Activated naive CD4-positive, alpha-beta T cell treated with anti-CD3 and anti-CD28 coated beads, Interleukin-2, amount 50 U/mL, for 72 hours (primary cell): Measurements from ENCODE around the gene CMTM1. TPM values are rescaled to one million over a fixed set of nuclear protein-coding genes. Genes with fewer than 3 reads are reported as not detected.
"Not testable (repeated sequence)": the region's sequence is repeated elsewhere in the genome, so short reads cannot be mapped to it uniquely, and the experiment has no call there.

Source experiments
- ATAC-seq, 2 donors: fragments of 150-1000 bp; cut with Tn5 transposase; 2 replicates each; pipeline ENCODE4 v1.10.0; 2021; ENCODE audit warnings: mild to moderate bottlenecking in 2 of 2, moderate library complexity in 2 of 2
- DNase-seq, 2 donors: peaks; one replicate each; pipeline ENCODE4 v3.0.0; 2021 to 2022; ENCODE audit warnings: low spot score in 2 of 2
- H3K27ac Mint-ChIP-seq, 2 donors: one replicate each; pipeline ENCODE4 v1.8.0; 2022; ENCODE audit warnings: mild to moderate bottlenecking in 2 of 2, mixed read lengths in 2 of 2
- H3K36me3 Mint-ChIP-seq, 2 donors: one replicate each; pipeline ENCODE4 v1.8.0; 2022; ENCODE audit warnings: mixed read lengths in 2 of 2
- H3K9me3 Mint-ChIP-seq, 2 donors: one replicate each; pipeline ENCODE4 v1.8.0; 2022; ENCODE audit warnings: mixed read lengths in 2 of 2
- total RNA-seq, 2 donors: library from RNA; stranded (reverse); gene quantifications; one replicate each; pipeline ENCODE4 v1.2.3, GENCODE V29; 2022

The CMTM1 gene
- total RNA-seq, 2 donors from 2014 or later = 13.0 to 13.1 TPM

- Mint-ChIP-seq H3K9me3 (peaks cover 0 to 8% of the 10 kb centered on the region in 2 donors), H3K36me3 (peaks cover 0 to 17% of the 10 kb centered on the region in 2 donors), H3K27ac (peak overlapping the region; percentile 20 to 31)
- no peak for DNase-seq
- peak; percentile 36 to 82 for ATAC-seq
Measured at GRCh38 chr16:66596986-66597848, 31.0 kb downstream of the CMTM1 start.

- peaks cover 0 to 8% of the 10 kb centered on the region in 2 donors for H3K9me3 Mint-ChIP-seq
- DNase-seq (no peak), ATAC-seq (peak; percentile 50 to 63)
- H3K36me3 Mint-ChIP-seq = peaks cover 0 to 17% of the 10 kb centered on the region in 2 donors
- H3K27ac Mint-ChIP-seq = no peak overlapping the region
Measured at GRCh38 chr16:66598111-66598510, 31.9 kb downstream of the CMTM1 start.

- DNase-seq = no peak
- H3K36me3 Mint-ChIP-seq = peaks cover 0 to 17% of the 10 kb centered on the region in 2 donors
- ATAC-seq = no peak
- H3K9me3 Mint-ChIP-seq = peaks cover 0 to 8% of the 10 kb centered on the region in 2 donors
- H3K27ac Mint-ChIP-seq = no peak overlapping the region
Measured at GRCh38 chr16:66599726-66600125, 33.5 kb downstream of the CMTM1 start.

DNA sequence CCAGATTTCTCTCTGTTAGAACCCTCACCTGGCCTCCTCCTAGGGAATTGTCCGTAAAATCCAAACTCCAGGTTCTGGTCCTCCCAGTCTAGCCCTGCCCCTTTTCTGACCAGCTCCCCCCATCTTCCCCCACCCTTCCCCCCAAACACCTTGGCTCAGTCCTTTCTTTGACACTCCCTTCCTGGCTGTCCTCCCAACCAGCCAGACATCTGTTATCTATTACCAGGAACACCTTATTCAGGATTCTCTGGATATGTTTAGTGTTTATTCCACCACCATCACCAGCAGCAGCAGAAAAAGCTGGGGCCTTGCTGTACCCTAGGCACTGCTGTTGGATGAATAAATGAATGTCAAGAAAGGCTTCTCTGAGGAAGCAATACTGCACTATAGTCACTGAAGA is 34.2 kb downstream of the CMTM1 start:
- ATAC-seq (no peak), DNase-seq (no peak)
- peaks cover 0 to 17% of the 10 kb centered on the region in 2 donors for H3K36me3 Mint-ChIP-seq
- peaks cover 0 to 8% of the 10 kb centered on the region in 2 donors for H3K9me3 Mint-ChIP-seq
- peak overlapping the region in 1 of 2 donors; percentile 45 for H3K27ac Mint-ChIP-seq

GRCh38 chr16:66601471-66601870 is 35.2 kb downstream of the CMTM1 start:
- Mint-ChIP-seq H3K27ac (no peak overlapping the region), H3K9me3 (peaks cover 0 to 8% of the 10 kb centered on the region in 2 donors), H3K36me3 (peaks cover 0 to 17% of the 10 kb centered on the region in 2 donors)
- DNase-seq (no peak), ATAC-seq (no peak)

GRCh38 chr16:66603537-66604375 is 37.5 kb downstream of the CMTM1 start:
- DNase-seq (peak; percentile 66 to 76), ATAC-seq (peak; percentile 64 to 72)
- Mint-ChIP-seq H3K9me3 (peaks cover 0 to 8% of the 10 kb centered on the region in 2 donors), H3K27ac (peak overlapping the region; percentile 44 to 92), H3K36me3 (peaks cover 0 to 17% of the 10 kb centered on the region in 2 donors)

- Mint-ChIP-seq H3K27ac (peak within 1 kb of the TSS; percentile 44 to 92), H3K36me3 (peaks cover 0 to 17% of the 10 kb centered on the region in 2 donors), H3K9me3 (peaks cover 0 to 8% of the 10 kb centered on the region in 2 donors)
- ATAC-seq = peak; percentile 50 to 70
- DNase-seq = peak; percentile 81 to 85
Measured at GRCh38 chr16:66604376-66605176, 38.3 kb downstream of the CMTM1 start, which contains the start of gene CMTM3. TSS of gene CMTM3 (plus strand) at chr16:66604704. CDS start at chr16:66604806, 102 bp downstream.

DNA sequence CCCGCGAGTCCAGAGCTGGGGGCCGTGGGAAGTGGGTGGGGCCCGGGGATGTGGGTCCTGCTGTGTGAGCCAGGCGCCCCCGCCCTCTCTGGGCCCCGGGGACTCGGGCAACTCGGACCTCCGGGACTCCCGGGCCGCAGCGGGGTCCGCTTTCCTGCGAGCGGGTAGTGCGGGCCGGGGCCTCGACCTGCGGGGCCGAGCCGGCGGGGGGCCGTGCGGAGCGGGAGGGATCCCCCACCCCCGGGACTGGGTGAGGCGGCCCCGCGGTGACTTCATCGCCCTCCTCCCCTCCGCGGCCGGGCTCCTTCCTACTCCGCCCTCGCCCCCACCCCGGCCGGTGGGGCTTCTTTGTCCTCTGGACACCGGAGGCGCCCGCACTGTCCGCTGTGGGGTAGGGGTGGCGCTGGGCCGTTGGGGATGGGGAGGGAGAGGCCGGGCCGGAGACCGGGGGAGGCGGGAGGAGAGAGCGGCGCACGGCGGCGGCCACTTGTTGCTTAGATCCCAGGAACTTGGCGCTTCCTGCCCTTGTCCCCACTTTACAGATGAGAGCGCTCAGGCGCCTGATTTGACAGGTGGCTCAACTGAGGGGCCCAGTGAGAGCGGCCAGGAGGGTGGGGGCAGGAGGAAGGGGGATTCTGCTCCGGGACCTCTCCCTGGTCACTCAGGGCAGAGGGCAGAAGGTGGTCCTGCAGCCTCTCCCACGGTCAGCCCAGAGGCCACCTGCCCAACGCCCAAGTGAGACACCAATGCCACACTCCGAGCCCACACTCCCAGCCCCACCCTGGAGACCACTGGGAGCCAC is 39.1 kb downstream of the CMTM1 start:
- H3K9me3 Mint-ChIP-seq = peaks cover 0 to 8% of the 10 kb centered on the region in 2 donors
- peaks cover 5 to 16% of the 10 kb centered on the region in 2 donors for H3K36me3 Mint-ChIP-seq
- DNase-seq (peak; percentile 40 to 73), ATAC-seq (peak; percentile 8 to 40)
- H3K27ac Mint-ChIP-seq = peak overlapping the region; percentile 60 to 84

- DNase-seq (peak in 1 of 2 donors; percentile 65), ATAC-seq (peak in 1 of 2 donors; percentile 24)
- H3K27ac Mint-ChIP-seq = peak overlapping the region; percentile 60 to 84
- H3K9me3 Mint-ChIP-seq = peaks cover 0 to under 1% of the 10 kb centered on the region in 2 donors
- peaks cover 5 to 8% of the 10 kb centered on the region in 2 donors for H3K36me3 Mint-ChIP-seq
Measured at GRCh38 chr16:66605979-66606751, 39.9 kb downstream of the CMTM1 start.

DNA sequence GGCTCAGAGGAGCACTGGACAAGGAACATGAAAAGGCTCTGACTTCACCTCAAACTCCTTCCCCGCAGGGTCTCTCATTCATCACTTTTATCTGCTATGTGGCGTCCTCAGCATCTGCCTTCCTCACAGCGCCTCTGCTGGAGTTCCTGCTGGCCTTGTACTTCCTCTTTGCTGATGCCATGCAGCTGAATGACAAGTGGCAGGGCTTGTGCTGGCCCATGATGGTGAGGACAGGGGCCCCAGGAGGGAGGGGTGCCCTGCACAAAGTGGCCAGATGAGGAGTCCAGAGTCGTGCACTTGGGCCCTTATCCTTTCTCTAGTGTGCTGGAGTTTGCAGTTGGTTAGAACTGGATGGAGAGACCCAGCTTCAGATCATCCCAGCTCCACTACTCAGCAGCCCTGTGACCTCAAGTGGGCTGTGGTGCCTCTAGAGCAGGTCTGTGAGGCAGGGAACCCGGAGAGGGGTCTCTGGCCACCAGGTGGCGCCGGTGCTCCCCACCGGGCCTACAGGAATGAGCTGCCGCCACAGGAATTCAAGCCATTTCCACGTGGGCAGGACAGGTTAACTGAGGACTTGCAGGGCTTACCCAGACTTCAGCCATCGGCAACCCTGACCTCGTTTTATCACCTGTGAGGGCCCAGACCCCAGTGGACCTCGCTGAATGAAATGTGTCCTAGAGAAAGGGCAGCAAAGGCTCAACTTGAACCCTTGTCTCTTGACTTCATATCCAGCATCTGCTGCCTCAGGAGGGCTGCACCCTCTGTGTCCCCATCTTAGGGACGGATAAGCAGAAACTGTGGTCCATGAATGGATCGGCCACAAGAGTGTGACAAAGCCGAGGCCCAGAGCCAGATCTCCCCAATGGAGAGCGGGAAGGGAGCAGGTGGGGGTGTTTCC is 42.3 kb downstream of the CMTM1 start:
- peak; percentile 35 to 55 for ATAC-seq
- peaks cover 5% of the 10 kb centered on the region in 2 donors for H3K36me3 Mint-ChIP-seq
- no peaks in the 10 kb centered on the region for H3K9me3 Mint-ChIP-seq
- H3K27ac Mint-ChIP-seq = peak overlapping the region in 1 of 2 donors; percentile 29
- DNase-seq = peak; percentile 81 to 92

DNA sequence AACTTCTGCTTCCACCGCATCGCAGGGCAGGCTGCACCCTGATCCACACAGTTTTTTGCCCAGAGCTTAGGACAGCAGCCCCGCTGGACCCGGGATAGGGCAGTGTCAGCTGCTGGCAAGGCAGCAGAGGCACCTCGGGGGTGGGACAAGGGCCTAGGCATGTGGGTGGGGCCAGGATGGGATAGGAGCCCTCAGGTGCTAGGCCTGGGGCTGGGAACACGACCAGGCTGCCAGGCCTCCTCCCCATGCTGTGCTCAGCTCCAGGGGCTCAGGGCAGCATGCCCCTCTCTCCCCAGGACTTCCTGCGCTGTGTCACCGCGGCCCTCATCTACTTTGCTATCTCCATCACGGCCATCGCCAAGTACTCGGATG is 42.9 kb downstream of the CMTM1 start:
- peak overlapping the region in 1 of 2 donors; percentile 29 for H3K27ac Mint-ChIP-seq
- DNase-seq (no peak), ATAC-seq (no peak)
- no peaks in the 10 kb centered on the region for H3K9me3 Mint-ChIP-seq
- H3K36me3 Mint-ChIP-seq = peaks cover 5% of the 10 kb centered on the region in 2 donors

GRCh38 chr16:66610111-66610820 is 44.0 kb downstream of the CMTM1 start:
- H3K27ac Mint-ChIP-seq = peak overlapping the region; percentile 68 to 82
- ATAC-seq (no peak), DNase-seq (no peak)
- no peaks in the 10 kb centered on the region for H3K9me3 Mint-ChIP-seq
- H3K36me3 Mint-ChIP-seq = peaks cover 5% of the 10 kb centered on the region in 2 donors

GRCh38 chr16:66611911-66612310 is 45.7 kb downstream of the CMTM1 start:
- H3K27ac Mint-ChIP-seq, H3K9me3 Mint-ChIP-seq, H3K36me3 Mint-ChIP-seq, ATAC-seq, DNase-seq: not testable (repeated sequence)
